ENCODE data around the gene TROAP.
"Not testable (repeated sequence)": the region's sequence is repeated elsewhere in the genome, so short reads cannot be mapped to it uniquely, and the experiment has no call there.

TROAP gene

GRCh38 chr12:49332891-49333371, 9.9 kb downstream of the TROAP start:
- H3K9me3 ChIP-seq (ENCODE audit: insufficient read depth, low read depth, low read length): no peaks in the 10 kb centered on the region
- TF ChIP-seq CTCF (conservative IDR thresholded peaks at IDR 0.05; ENCODE audit: low read length): no peak
- TF ChIP-seq EZH2phosphoT487 (IDR thresholded peaks at IDR 0.05; ENCODE audit: borderline replicate concordance): no peak
- no peak overlapping the region for H2AFZ ChIP-seq (ENCODE audit: low read length)

GRCh38 chr12:49333778-49334177, 10.7 kb downstream of the TROAP start:
- H3K9me3 ChIP-seq (ENCODE audit: insufficient read depth, low read depth, low read length); H3K4me2 ChIP-seq (ENCODE audit: low read depth, low read length, poor library complexity, severe bottlenecking); H3K9me2 ChIP-seq (replicated peaks; ENCODE audit: low read depth, low read length); H3F3A ChIP-seq (ENCODE audit: low read depth); H3K9ac ChIP-seq (ENCODE audit: low read depth, low read length, poor library complexity, severe bottlenecking); H3K79me2 ChIP-seq (ENCODE audit: insufficient read depth, low read length); H3K27me3 ChIP-seq (ENCODE audit: insufficient read depth, low read length, poor library complexity, severe bottlenecking); H4K20me1 ChIP-seq (ENCODE audit: insufficient read depth, low read length, poor library complexity, severe bottlenecking); H3K4me3 ChIP-seq (ENCODE audit: low read length, poor library complexity, severe bottlenecking); H2AFZ ChIP-seq (ENCODE audit: low read length): not testable (repeated sequence)
- H3K4me1 ChIP-seq (ENCODE audit: insufficient read depth, low read length, poor library complexity, severe bottlenecking): peaks cover 14% of the 10 kb centered on the region
- H3K36me3 ChIP-seq (ENCODE audit: insufficient read depth, low read length): peaks cover 24% of the 10 kb centered on the region; the same call in 1 of the 2 replicates

More at GRCh38 chr12:49332891-49333371, 9.9 kb downstream of the TROAP start:
- Histone ChIP-seq H3K36me3 (ENCODE audit: insufficient read depth, low read length) (peaks cover 24% of the 10 kb centered on the region; the same call in 1 of the 2 replicates), H3K4me3 (ENCODE audit: low read length, poor library complexity, severe bottlenecking) (no peak overlapping the region), H3K27me3 (ENCODE audit: insufficient read depth, low read length, poor library complexity, severe bottlenecking) (no peaks in the 10 kb centered on the region), H3K9me2 (replicated peaks; ENCODE audit: low read depth, low read length) (no peaks in the 10 kb centered on the region), H3K9ac (ENCODE audit: low read depth, low read length, poor library complexity, severe bottlenecking) (no peak overlapping the region), H3K4me2 (ENCODE audit: low read depth, low read length, poor library complexity, severe bottlenecking) (no peak overlapping the region), H4K20me1 (ENCODE audit: insufficient read depth, low read length, poor library complexity, severe bottlenecking) (no peaks in the 10 kb centered on the region), H3F3A (ENCODE audit: low read depth) (no peaks in the 10 kb centered on the region), H3K4me1 (ENCODE audit: insufficient read depth, low read length, poor library complexity, severe bottlenecking) (peaks cover 8% of the 10 kb centered on the region), H3K79me2 (ENCODE audit: insufficient read depth, low read length) (no peaks in the 10 kb centered on the region)

GRCh38 chr12:49334226-49334625, 11.2 kb downstream of the TROAP start:
- H3K4me2 ChIP-seq (ENCODE audit: low read depth, low read length, poor library complexity, severe bottlenecking): no peak overlapping the region
- peaks cover 19% of the 10 kb centered on the region; the same call in 1 of the 2 replicates for H3K36me3 ChIP-seq (ENCODE audit: insufficient read depth, low read length)
- no peak overlapping the region for H2AFZ ChIP-seq (ENCODE audit: low read length)
- no peak overlapping the region for H3K9ac ChIP-seq (ENCODE audit: low read depth, low read length, poor library complexity, severe bottlenecking)
- no peaks in the 10 kb centered on the region for H3F3A ChIP-seq (ENCODE audit: low read depth)
- H3K9me2 ChIP-seq (replicated peaks; ENCODE audit: low read depth, low read length): no peaks in the 10 kb centered on the region
- TF ChIP-seq CTCF (conservative IDR thresholded peaks at IDR 0.05; ENCODE audit: low read length) (no peak), EZH2phosphoT487 (IDR thresholded peaks at IDR 0.05; ENCODE audit: borderline replicate concordance) (no peak)
- no peaks in the 10 kb centered on the region for H4K20me1 ChIP-seq (ENCODE audit: insufficient read depth, low read length, poor library complexity, severe bottlenecking)
- no peaks in the 10 kb centered on the region for H3K9me3 ChIP-seq (ENCODE audit: insufficient read depth, low read depth, low read length)
- no peaks in the 10 kb centered on the region for H3K27me3 ChIP-seq (ENCODE audit: insufficient read depth, low read length, poor library complexity, severe bottlenecking)
- H3K4me3 ChIP-seq (ENCODE audit: low read length, poor library complexity, severe bottlenecking): no peak overlapping the region
- H3K79me2 ChIP-seq (ENCODE audit: insufficient read depth, low read length): no peaks in the 10 kb centered on the region
- H3K4me1 ChIP-seq (ENCODE audit: insufficient read depth, low read length, poor library complexity, severe bottlenecking): peaks cover 14% of the 10 kb centered on the region

GRCh38 chr12:49334681-49335080, 11.6 kb downstream of the TROAP start:
- H3K27me3 ChIP-seq (ENCODE audit: insufficient read depth, low read length, poor library complexity, severe bottlenecking): no peaks in the 10 kb centered on the region

More at GRCh38 chr12:49334681-49335080, 11.6 kb downstream of the TROAP start:
- H3K9me2 ChIP-seq (replicated peaks; ENCODE audit: low read depth, low read length): no peaks in the 10 kb centered on the region
- H3K4me2 ChIP-seq (ENCODE audit: low read depth, low read length, poor library complexity, severe bottlenecking): no peak overlapping the region
- no peaks in the 10 kb centered on the region for H4K20me1 ChIP-seq (ENCODE audit: insufficient read depth, low read length, poor library complexity, severe bottlenecking)
- H2AFZ ChIP-seq (ENCODE audit: low read length): no peak overlapping the region
- H3K36me3 ChIP-seq (ENCODE audit: insufficient read depth, low read length): peaks cover 14% of the 10 kb centered on the region; the same call in 1 of the 2 replicates
- H3K9me3 ChIP-seq (ENCODE audit: insufficient read depth, low read depth, low read length): no peaks in the 10 kb centered on the region
- H3K9ac ChIP-seq (ENCODE audit: low read depth, low read length, poor library complexity, severe bottlenecking): no peak overlapping the region
- peaks cover 14% of the 10 kb centered on the region for H3K4me1 ChIP-seq (ENCODE audit: insufficient read depth, low read length, poor library complexity, severe bottlenecking)
- no peak overlapping the region for H3K4me3 ChIP-seq (ENCODE audit: low read length, poor library complexity, severe bottlenecking)
- H3F3A ChIP-seq (ENCODE audit: low read depth): no peaks in the 10 kb centered on the region
- H3K79me2 ChIP-seq (ENCODE audit: insufficient read depth, low read length): no peaks in the 10 kb centered on the region
- TF ChIP-seq CTCF (conservative IDR thresholded peaks at IDR 0.05; ENCODE audit: low read length) (no peak), EZH2phosphoT487 (IDR thresholded peaks at IDR 0.05; ENCODE audit: borderline replicate concordance) (no peak)

Measured in Loucy (cell line).